GM12873 (cell line): ENCODE results near the gene NAP1L4.

Experiments
- CTCF ChIP-seq: IDR thresholded peaks from 2 replicates; pipeline ENCODE4 v1.5.1; 2012; ENCODE audit warnings: low read depth, mild to moderate bottlenecking, moderate library complexity, low read length, control low read depth; ENCODE audit not compliant: insufficient read depth; ENCODE audit errors: missing control alignments

NAP1L4 gene

DNA sequence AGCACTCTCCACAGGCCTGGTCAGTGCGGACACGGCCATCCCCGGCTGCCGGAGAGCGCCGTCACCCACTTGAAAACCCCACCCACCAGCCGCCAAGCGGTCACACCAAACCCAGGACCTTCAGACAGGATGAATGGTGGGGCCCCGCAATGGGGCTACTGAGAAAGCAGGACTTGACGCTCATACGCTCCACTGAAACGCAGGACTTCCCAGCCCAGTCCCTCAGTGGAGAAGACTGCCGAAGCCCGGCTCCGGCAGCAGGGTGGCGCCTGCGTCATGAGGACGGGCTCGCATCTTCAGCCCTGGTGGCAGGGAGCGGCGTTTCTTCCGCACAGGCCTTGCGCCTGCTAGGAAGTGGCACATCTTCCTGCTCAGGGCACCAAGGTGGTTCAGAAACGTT, 47.6 kb downstream of the NAP1L4 start:
- no peak for TF ChIP-seq CTCF

GRCh38 chr11:2943711-2944118, 48.4 kb downstream of the NAP1L4 start:
- TF ChIP-seq CTCF = no peak

DNA sequence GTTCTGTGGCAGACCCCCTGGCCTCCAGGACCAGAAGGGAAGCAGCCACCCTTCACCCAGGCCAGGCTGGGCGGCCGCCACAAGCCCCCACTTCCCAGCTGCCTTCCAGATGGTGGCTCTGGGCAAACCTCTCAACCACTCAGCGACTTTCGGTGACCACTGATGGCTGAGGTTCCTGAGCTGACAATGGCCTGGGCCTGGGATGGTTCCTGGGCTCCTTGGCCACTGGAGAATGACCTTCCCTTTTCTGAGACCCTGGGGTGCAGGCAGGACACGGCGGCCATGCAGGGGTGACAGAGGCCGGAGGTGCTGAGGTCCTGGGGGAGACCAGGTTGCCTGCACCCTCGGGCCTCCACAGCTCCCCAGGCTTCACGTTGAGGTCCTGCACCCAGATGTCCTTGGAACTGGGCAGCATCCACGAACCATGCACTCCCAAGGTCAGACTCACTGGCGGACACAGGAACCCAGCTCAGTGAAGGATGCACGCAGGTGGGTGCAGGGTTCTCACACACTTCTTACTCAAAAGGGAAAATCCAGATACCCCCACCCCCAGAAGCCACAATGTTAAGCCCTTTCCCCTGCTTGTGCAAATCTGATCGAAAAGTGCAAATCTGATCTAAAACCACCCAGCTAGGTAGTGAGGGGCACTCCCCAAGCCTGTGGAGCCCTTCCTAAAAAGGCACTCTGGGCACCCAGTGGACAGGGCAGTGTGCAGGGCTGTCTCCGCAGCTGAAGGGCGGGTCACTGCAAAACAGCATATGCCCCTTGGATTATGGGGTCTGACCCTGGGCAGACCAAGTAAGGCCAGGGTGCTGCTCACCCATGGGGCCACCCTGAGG, 49.0 kb downstream of the NAP1L4 start:
- no peak for TF ChIP-seq CTCF

DNA sequence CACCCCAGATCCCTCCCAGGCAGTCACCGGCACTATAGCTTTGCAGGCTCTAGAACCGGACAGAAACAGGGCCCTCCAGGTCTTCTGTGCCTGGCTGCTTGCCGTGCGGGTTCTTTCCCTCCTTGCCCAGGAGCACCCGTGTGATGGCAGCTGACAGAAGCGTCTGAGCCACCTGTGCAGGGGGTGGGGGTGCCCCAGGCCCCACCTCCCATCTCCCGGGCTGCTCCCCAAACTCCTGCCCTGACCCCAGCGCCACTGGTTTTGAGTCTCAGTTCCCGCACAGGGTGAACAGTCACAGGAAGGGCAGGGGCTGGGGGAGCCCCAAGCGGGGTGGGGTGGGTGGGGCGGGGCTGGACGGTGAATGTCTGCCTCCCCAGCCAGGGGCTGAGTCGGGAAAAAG, 49.7 kb downstream of the NAP1L4 start:
- no peak for TF ChIP-seq CTCF

DNA sequence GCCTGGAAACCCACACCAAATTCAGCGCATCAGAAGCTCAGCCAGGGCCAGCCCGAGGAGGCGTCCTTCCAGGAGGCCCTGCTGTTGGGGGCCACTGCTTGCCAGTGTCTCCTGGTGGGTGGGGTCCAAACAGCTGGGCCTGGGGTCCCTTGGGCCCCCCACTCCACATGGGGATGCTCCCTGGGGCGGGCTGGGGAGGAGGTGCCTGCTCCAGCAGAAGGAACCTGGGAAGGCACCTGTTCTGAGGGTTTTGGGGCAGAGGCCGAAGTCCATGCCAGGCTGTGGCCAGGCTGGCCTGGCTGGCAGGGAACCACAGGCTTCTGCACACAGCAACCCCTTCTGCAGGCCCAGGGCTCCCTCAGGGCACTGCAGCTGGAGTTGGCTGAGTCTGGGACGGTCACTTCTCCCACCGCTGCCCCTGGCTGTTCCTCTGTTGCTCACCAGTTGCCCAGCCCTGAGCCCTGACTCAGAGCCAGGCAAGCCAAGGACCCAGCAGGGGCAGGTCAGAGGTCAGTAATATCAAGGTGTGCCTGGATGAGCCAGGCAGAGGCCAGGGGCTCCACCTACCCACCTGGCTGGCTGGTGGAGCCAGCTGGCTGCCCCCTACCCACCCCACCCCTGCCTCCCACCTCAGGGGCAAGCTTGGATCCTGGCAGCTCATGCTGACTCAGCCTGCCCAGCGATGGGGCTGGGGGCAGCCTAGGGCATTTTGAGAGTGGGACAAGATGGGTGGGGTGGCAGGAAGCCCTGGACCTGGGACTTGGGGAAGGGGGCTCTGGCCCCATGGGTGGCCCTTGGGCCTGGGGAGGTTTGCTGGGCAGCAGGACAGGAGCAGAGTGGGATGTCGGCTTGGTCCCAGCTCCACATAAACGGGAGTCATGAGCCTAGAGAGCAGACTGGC, 51.0 kb downstream of the NAP1L4 start:
- no peak for TF ChIP-seq CTCF

DNA sequence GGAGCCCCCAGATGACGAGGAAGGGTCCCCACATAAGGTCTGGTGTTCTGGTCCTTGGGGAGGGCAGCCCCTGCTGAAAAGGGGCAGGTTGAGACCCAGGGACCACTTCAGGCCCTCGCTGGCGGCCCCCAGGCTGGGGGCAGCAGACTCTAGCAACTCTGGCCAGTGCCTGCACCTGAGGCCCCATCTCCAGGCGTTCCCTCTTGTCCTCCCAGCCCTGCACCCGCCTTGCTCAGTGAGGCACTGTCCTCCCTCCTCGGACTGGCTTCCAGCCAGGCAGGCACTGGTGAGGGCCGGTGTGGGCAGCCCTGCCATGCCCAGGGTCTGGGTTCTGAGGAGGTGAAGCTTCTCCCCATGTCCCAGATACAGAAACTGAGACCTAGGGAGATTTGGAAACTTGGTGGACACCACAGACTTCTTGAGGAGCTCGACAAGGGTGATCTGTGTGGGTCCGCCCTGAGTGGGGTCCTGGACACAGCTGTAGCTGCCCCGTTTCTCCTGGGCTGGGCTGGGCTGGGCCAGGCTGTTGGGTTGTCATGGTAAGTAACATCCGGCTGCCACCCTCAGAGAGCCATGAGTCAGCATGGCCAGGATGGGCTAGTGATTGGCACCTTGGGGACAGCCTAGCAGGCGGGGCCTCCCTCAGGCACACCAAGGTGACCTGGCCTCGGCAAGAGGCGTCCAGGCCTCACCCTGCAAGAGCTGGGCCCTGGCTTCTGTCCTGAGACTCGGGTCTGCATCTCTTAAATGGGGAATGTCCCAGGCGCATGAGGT, 51.8 kb downstream of the NAP1L4 start:
- no peak for TF ChIP-seq CTCF
